HEK293T (cell line): ENCODE results near the gene RCC2.

Experiments used
- CTCF ChIA-PET: fragments of 350-600 bp; formaldehyde crosslinking; extraction: SDS; loops from one replicate; lab custom pipeline; 2021; ENCODE audit warnings: antibody characterized with exemption, inconsistent platforms; lab: Yijun Ruan, JAX
- POLR2A ChIA-PET: fragments of 350-600 bp; formaldehyde crosslinking; extraction: SDS; loops from one replicate; lab custom pipeline; 2020; ENCODE audit warnings: antibody characterized with exemption, inconsistent platforms; lab: Yijun Ruan, JAX
- DNase-seq: peaks from one replicate; pipeline ENCODE4 v3.0.0; 2012; ENCODE audit warnings: mixed read lengths; ENCODE audit errors: extremely low spot score
- ARNT ChIP-seq: fragments of 450-650 bp; IDR thresholded peaks from 2 replicates; pipeline ENCODE4 v1.6.1; 2017; ENCODE audit warnings: mild to moderate bottlenecking
- BHLHE40 ChIP-seq: fragments of 450-650 bp; IDR thresholded peaks from 2 replicates; pipeline ENCODE4 v1.6.1; 2016; ENCODE audit warnings: mild to moderate bottlenecking, moderate library complexity, borderline replicate concordance
- CTBP1 ChIP-seq: fragments of 450-650 bp; IDR thresholded peaks from 2 replicates; pipeline ENCODE4 v1.6.1; 2016; ENCODE audit warnings: borderline replicate concordance
- ELF4 ChIP-seq: fragments of 450-650 bp; IDR thresholded peaks from 2 replicates; pipeline ENCODE4 v1.6.1; 2017; ENCODE audit warnings: antibody characterized with exemption
- FOXA1 ChIP-seq: fragments of 450-650 bp; IDR thresholded peaks from 2 replicates; pipeline ENCODE4 v1.6.1; 2016; ENCODE audit warnings: mild to moderate bottlenecking
- FOXK2 ChIP-seq: fragments of 450-650 bp; IDR thresholded peaks from 2 replicates; pipeline ENCODE4 v1.6.1; 2016; ENCODE audit warnings: mild to moderate bottlenecking
- FOXM1 ChIP-seq: fragments of 450-650 bp; IDR thresholded peaks from 2 replicates; pipeline ENCODE4 v1.6.1; 2017; ENCODE audit warnings: mild to moderate bottlenecking, borderline replicate concordance
- HDGF ChIP-seq: fragments of 450-650 bp; IDR thresholded peaks from 2 replicates; pipeline ENCODE4 v1.6.1; 2017; ENCODE audit warnings: antibody characterized with exemption, borderline replicate concordance
- L3MBTL2 ChIP-seq: fragments of 450-650 bp; conservative IDR thresholded peaks from 2 replicates; pipeline ENCODE4 v1.6.1; 2016; ENCODE audit warnings: mild to moderate bottlenecking
- LEF1 ChIP-seq: fragments of 450-650 bp; IDR thresholded peaks from 2 replicates; pipeline ENCODE4 v1.6.1; 2017; ENCODE audit warnings: mild to moderate bottlenecking, borderline replicate concordance
- NFRKB ChIP-seq: fragments of 450-650 bp; IDR thresholded peaks from 2 replicates; pipeline ENCODE4 v1.6.1; 2016; ENCODE audit warnings: mild to moderate bottlenecking, moderate library complexity
- SP1 ChIP-seq: fragments of 450-650 bp; IDR thresholded peaks from 2 replicates; pipeline ENCODE4 v1.6.1; 2017
- SUZ12 ChIP-seq: fragments of 450-650 bp; IDR thresholded peaks from 2 replicates; pipeline ENCODE4 v1.6.1; 2016; ENCODE audit warnings: mild to moderate bottlenecking
- TARDBP ChIP-seq: fragments of 450-650 bp; IDR thresholded peaks from 2 replicates; pipeline ENCODE4 v1.6.1; 2016
- ZNF384 ChIP-seq: fragments of 450-650 bp; IDR thresholded peaks from 2 replicates; pipeline ENCODE4 v1.6.1; 2016
- TF ChIP-seq, protein P1 (sequence below): fragments of 450-650 bp; IDR thresholded peaks from 2 replicates; pipeline ENCODE4 v1.6.1; 2016

The RCC2 gene

DNA sequence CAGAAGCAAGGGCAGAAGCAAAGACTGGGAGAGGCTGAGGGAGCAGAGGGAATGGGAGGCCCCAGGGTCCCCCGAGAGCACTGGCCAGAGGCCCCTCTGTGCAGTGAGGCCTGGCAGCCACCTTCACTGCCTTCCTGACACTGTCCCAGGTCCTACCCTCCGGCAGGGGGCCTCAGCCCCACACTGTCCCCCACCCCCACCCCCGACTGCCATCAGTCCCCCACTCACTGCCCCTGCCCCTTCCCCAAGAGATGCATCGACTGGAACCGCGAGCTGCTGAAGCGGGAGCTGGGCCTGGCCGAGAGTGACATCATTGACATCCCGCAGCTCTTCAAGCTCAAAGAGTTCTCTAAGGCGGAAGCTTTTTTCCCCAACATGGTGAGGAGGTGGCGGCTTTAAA, 80.4 kb downstream of the RCC2 start:
- no peak for DNase-seq
- TF ChIP-seq FOXA1 (no peak), FOXK2 (no peak), ZNF384 (no peak), FOXM1 (no peak), NFRKB (no peak), SUZ12 (no peak), LEF1 (no peak), SP1 (no peak), CTBP1 (no peak), ELF4 (no peak), BHLHE40 (no peak), ARNT (no peak), L3MBTL2 (no peak), HDGF (no peak), TARDBP (no peak)
- TF ChIP-seq, protein P1, sequence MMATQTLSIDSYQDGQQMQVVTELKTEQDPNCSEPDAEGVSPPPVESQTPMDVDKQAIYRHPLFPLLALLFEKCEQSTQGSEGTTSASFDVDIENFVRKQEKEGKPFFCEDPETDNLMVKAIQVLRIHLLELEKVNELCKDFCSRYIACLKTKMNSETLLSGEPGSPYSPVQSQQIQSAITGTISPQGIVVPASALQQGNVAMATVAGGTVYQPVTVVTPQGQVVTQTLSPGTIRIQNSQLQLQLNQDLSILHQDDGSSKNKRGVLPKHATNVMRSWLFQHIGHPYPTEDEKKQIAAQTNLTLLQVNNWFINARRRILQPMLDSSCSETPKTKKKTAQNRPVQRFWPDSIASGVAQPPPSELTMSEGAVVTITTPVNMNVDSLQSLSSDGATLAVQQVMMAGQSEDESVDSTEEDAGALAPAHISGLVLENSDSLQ: no peak
- POLR2A ChIA-PET: no interaction called here
- CTCF ChIA-PET: no interaction called here

DNA sequence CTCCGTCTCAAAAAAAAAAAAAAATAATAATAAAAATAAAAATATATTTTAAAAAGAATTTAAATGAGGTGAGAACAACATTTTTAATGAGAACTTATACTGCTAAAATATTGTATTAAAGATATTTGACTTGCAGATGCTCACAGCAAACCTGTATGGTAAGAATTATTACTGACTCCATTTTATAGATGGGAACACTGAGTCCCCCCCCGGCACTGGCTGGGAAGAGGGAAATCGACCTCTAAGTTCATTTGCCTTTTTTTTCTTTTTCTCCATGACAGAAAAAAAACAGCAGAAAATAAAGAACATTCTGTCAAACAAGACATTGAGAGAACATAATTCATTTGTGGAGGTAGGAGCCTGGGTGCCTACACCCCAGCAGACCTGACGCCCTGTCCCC, 80.9 kb downstream of the RCC2 start:
- no peak for TF ChIP-seq NFRKB
- no peak for TF ChIP-seq L3MBTL2
- TF ChIP-seq FOXM1: no peak
- no peak for TF ChIP-seq LEF1
- TF ChIP-seq TARDBP: no peak
- TF ChIP-seq FOXK2: no peak
- no peak for TF ChIP-seq ZNF384
- no peak for TF ChIP-seq FOXA1
- TF ChIP-seq CTBP1: no peak
- no peak for TF ChIP-seq ELF4
- no peak for DNase-seq
- POLR2A ChIA-PET: no interaction called here
- CTCF ChIA-PET: no interaction called here
